HG03521 (cell line): Measurements from ENCODE around the gene GAA.

Source experiments
- ATAC-seq: cut with Tn5 transposase; IDR thresholded peaks from one replicate; pipeline ENCODE4 v1.9.1; 2021; ENCODE audit warnings: mild to moderate bottlenecking, moderate library complexity; ENCODE audit not compliant: unreplicated experiment

GAA gene

GRCh38 chr17:80101011-80101945 is at the start of gene GAA:
TSS of gene GAA (plus strand) at chr17:80101581. CDS start at chr17:80104587, 3,006 bp downstream.
- ATAC-seq: peak; percentile 79

GRCh38 chr17:80051681-80052080 is 49.7 kb upstream of the GAA start:
- no peak for ATAC-seq

- no peak for ATAC-seq
These were observed 48.3 kb upstream of the GAA start for GRCh38 chr17:80053102-80053501.

- no peak for ATAC-seq
These were observed 45.8 kb upstream of the GAA start for GRCh38 chr17:80055597-80055996.

GRCh38 chr17:80058311-80058955 is 42.9 kb upstream of the GAA start:
- ATAC-seq: no peak

- ATAC-seq: no peak
These were observed 40.7 kb upstream of the GAA start for GRCh38 chr17:80060644-80061043.

- no peak for ATAC-seq
These were observed 40.0 kb upstream of the GAA start for GRCh38 chr17:80061421-80061820.

GRCh38 chr17:80063830-80064585 is 37.4 kb upstream of the GAA start:
- no peak for ATAC-seq

GRCh38 chr17:80064696-80065095 is 36.7 kb upstream of the GAA start:
- ATAC-seq: no peak

GRCh38 chr17:80065478-80066170 is 35.8 kb upstream of the GAA start:
- ATAC-seq: no peak

GRCh38 chr17:80067393-80067986 is 33.9 kb upstream of the GAA start:
- no peak for ATAC-seq

GRCh38 chr17:80068301-80069222 is 32.8 kb upstream of the GAA start:
- ATAC-seq: no peak

- ATAC-seq: no peak
These were observed 30.8 kb upstream of the GAA start for GRCh38 chr17:80070375-80071115.

- ATAC-seq: no peak
These were observed 30.1 kb upstream of the GAA start for GRCh38 chr17:80071116-80071841.

GRCh38 chr17:80072410-80072809 is 29.0 kb upstream of the GAA start:
- ATAC-seq: no peak

- ATAC-seq: no peak
These were observed 21.3 kb upstream of the GAA start for GRCh38 chr17:80080081-80080480.

- no peak for ATAC-seq
These were observed 19.8 kb upstream of the GAA start for GRCh38 chr17:80081596-80081995.
